Stimulated activated CD4-positive, alpha-beta T cell treated with anti-CD3 and anti-CD28 coated beads, Interleukin-1b, Interleukin-23, amount 100 ng/mL, for 24 hours (primary cell): Measurements from ENCODE around the gene TIGD3.
"Not testable (repeated sequence)": the region's sequence is repeated elsewhere in the genome, so short reads cannot be mapped to it uniquely, and the experiment has no call there.

Source experiments
- DNase-seq, 4 experiments: peaks; one replicate each; pipeline ENCODE4 v3.0.0-alpha.2; 2020; ENCODE audit warnings: low read depth in 4 of 4, low spot score in 1 of 4

TIGD3 gene

DNA sequence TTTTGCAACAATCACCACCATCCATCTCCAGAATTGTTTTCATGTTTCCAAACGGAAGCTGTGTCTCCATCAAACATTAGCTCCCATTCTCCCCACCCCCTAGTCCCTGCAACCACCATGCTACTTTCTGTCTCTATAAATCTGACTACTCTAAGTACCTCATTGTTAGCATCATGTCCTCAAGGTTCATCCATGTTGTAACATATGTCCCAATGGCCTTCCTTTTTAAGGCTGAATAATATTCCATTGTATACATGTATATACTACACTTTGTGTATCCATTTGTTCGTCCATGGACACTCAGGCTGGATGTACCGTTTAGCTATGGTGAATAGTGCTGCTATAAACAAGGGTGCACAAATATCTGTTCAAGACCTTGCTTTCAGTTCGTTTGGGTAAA is 29.1 kb upstream of the TIGD3 start:
- no peak for DNase-seq

DNA sequence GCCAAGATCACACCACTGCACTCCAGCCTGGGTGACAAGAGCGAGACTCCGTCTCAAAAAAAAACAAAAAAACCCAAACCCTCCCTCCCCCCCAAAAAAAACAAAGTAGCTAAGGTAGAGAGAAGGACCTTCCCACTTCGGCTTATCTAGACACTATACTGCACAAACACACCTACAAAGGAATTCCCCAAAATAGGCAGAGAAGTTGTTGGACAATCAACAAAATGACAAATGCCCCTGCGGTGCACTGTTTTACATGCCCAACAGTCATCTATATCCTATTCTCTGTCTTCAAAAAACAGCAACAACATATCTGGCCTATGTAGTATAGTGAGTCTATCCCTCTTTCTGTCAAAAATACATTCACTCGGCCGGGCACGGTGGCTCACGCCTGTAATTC is 27.5 kb upstream of the TIGD3 start:
- DNase-seq, result no peak

DNA sequence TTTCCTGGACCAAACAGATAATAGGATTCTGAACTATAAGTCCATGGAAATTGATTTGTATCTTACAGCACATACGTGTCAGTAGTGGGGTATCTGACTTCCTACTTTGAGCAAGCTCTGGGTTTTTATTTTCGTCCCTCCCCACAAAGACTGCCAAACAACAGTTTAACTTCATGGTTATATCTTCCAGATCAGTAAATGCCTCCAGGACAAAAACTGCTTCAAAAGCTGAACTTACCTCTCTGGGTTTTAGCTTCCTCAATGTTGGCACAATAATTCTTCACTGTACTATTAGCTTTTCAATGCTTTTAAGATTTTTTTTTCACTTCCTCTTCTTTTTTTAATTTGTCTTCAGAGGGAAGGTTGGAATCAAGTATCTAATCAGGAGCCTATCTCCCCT is 25.1 kb upstream of the TIGD3 start:
- DNase-seq, result no peak

DNA sequence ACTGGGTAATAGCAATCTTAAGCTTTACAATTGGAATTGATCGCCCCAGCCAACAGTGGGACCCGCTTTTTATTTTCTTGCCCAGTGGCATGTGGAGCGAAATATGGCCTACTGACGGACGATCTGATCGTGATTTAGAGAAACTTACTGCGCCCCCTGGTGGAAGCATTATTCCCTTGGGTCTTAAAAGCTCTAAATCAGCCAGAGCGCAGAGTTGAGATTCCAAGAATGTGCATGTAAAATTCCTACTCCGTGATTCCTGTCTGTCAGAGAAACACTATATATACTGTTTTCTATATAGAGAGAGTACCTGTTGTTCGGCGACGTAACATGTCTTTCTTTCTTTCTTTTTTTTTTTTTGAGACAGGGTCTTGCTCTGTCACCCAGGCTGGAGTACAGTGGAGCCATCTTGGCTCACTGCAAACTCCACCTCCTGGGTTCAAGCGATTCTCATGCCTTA is 24.6 kb upstream of the TIGD3 start:
- DNase-seq, result peak; percentile 78 to 95 (median 86)

DNA sequence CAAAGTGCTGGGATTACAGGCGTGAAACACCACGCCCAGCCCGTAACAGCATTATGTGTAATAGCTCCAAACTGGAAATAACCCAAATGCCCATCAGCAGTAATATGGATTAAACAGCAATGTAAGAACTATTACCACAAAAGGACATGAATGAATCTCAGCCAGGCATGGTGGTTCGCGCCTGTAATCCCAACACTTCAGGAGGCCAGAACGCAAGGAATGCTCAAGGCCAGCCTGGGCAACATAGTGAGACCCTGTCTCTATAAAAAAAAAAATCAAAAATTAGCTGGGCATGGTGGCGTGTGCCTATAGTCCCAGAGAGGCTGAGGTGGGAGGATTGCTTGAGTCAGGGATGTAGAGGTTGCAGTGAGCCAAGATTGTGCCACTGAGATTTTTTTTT is 24.0 kb upstream of the TIGD3 start:
- no peak for DNase-seq

DNA sequence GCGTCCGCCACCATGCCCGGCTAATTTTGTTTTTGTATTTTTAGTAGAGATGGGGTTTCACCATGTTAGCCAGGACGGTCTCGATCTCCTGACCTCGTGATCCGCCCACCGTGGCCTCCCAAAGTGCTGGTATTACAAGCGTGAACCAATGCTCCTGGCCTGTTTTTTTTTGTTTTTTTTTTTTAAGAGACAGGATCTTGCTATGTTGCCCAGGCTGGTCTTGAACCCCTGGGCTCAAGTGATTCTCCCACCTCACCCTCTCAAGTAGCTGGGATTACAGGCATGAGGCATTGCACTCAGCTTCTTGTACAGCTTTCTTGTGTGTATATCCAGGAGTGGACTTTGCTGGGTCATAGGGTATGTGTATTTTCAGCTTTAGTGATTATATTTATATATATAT is 22.0 kb upstream of the TIGD3 start:
- not testable (repeated sequence) for DNase-seq

DNA sequence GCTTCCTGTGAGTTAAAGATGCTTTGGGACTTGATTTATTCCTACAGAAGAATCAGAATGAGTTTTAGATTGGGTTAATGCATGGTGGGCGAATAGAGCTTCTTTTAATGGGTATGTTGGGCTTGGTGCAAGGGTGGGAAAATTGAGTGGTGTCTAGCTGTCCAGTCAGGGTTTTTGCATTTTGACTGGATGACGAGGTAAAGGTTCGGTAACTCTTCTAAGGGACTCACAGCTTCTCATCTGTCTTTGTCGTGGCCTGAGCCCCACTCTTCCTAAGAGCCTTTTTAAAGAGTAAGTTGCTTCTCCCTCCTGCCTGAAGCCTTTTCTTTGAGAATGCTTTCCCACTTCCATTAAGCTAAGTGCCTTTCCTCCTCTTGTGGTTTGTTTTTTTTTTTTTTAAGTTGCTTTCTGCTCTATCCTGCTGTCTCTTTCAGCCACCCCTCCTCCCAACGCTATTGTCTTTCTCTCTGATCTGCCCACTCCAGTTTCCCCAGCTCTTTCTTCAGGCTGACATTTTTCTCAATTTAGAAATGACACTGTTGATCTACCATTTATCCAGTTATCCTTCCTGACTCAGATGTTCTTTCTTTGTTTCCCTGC is 19.8 kb upstream of the TIGD3 start:
- DNase-seq, result no peak

DNA sequence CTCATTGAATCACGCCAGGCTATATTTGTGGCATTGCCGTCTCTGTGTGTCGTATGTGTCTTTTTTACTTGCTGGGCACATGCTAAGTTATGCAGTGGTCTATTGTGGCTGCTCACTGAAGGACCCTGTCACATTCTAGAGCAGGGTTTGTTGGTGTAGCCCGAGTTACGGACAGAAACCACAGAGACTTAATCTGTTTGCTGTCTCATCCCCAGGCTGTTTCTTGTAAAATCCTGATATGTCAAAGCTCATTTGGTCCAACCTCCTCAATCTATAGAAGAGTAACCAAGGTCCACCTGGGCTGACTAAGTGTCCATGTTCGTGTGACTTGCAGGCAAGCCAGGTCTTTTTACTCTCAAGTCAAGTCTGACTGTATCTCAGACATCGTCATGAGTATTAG is 15.9 kb upstream of the TIGD3 start:
- no peak for DNase-seq

DNA sequence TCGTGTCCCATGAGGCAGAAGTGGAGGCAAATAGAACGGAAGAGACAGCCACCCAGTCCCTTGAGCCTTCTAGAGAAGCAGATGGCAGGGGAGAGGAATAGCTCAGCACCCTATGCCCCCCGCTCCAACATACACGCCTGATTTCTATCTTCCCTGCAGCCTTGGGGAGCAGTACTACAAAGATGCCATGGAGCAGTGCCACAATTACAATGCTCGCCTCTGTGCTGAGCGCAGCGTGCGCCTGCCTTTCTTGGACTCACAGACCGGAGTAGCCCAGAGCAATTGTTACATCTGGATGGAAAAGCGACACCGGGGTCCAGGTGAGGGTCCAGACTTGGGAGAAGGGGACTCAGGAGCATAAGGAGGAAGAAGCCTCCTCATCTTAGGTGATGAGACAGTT is 14.3 kb upstream of the TIGD3 start:
- DNase-seq, result no peak

DNA sequence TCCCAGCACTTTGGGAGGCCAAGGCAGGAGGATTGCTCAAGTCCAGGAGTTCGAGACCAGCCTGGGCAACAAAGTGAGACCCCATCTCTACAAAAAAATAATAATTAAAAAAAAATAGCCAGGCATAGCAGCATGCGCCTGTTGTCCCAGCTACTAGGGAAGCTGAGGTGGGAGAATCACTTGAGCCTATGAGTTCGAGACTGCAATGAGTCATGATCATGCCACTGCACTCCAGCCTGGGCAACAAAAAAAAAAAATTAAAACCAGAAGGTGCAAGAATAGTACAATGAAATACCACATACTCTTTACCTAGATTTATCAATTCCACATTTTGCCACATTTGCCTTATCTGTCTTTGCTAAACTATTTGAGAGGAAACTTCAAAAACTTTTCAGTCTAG is 12.7 kb upstream of the TIGD3 start:
- DNase-seq, result no peak

DNA sequence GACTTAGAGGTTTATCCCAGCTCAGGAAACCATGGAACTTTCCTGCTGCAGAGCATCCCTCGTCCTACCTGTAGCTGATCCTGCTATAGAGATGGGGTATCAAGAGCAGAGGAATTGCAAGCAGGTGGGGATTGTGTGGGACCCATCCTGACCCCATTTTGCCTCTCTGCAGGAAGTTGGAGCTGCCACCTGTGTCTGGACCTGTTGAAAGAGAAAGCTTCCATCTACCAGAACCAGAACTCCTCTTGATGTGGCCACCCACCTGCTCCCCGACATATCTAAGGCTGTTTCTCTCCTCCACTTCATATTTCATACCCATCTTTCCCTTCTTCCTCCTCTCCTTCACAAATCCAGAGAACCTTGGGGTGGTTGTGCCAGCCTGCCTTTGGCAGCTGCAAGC is 3.0 kb upstream of the TIGD3 start:
- DNase-seq, result no peak

DNA sequence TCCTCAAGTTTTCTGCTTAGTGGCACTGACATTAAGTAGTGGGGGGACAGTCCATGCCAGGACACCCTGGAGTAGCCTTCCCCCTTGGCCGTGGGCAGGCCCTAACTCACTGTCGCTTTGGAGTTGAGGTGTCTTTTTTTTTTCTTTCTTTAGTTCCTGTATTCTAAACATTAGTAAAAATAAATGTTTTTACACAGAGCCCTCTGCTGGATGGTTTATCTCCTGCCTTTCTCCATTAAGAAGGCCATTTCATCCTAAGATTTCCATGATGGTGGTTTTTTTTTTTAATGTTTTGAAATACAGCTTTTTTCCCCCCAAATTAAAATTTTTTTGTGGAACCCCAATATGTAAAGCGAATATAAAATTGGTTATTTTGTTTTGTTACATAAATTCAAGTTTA is 1.8 kb upstream of the TIGD3 start:
- no peak for DNase-seq

DNA sequence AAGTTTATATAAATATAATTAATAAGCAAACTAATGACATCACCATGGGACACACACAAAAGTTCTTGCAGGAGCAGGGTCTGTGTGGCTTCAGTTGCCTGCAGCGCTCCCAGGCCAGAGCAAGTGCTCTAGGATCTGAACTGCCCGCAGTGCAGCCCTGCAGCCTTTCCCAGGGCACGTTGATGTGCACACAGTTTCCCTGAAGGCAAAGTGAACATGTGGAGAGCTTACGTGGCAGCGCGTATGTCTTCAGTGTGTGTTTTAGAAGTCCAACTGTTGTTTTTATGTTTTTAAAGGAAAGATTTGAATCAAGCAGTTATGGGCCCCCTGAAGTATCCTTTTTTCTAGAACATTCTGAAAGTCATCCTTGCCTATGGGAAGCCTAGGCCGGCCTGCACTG is 1.2 kb upstream of the TIGD3 start:
- no peak for DNase-seq

DNA sequence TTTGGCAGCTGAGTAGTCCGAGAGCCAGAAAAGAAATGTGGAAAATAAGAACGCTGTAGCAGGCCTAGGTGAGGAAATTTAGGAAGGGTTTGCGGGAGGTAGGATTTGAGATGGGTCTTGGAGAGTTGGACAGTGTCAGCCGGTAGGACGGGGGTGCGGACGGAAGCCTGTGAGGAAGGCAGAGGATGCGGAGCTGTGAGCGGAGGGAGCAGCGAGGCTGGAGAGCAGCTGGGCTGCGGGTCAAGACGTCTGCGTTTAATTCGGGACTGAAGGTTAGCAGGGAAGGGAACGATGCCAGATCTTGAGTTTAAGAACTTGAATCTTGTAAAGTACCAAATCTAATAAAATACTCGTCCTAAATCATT is 669 bp upstream of the TIGD3 start:
- DNase-seq, result no peak

DNA sequence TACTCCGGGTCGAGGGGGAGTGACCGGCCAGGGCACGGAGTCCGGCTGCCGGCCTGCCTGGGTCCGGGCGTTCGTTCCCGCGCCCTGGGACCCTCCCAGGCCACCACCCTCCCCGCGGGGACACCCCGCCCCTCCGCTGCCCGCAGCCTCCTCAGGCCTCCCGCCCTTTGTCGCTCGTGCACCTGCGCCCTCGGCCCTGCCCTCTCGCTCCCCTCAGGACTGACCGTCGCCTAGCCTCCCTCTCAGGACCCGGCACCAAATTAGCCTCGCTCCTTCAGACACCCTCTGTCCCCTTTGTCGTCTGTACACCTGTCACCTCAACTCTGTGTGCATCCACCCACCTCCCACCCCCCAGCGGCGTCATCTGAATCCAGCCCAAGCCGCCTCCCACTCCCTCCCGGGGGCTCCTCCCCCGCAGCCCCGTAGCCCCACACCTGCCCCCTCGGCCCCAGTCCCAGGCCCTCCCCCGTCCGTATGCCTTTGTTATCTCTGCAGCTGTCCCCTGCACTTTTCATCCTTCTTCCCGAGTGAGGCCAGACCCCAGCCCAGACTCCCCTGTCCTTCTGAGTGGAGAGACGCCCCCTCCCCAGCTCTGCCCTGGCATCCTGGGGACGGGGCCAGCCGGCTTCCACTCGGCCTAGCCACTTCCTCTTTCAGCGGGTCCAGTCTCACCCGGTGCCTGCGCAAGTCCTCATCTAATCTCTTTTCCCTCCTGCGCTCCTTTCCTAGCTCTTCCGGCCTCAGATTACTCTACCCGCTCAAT is 643 bp downstream of the TIGD3 start:
- DNase-seq, result peak in 2 of 4 experiments; percentile 23 to 30

DNA sequence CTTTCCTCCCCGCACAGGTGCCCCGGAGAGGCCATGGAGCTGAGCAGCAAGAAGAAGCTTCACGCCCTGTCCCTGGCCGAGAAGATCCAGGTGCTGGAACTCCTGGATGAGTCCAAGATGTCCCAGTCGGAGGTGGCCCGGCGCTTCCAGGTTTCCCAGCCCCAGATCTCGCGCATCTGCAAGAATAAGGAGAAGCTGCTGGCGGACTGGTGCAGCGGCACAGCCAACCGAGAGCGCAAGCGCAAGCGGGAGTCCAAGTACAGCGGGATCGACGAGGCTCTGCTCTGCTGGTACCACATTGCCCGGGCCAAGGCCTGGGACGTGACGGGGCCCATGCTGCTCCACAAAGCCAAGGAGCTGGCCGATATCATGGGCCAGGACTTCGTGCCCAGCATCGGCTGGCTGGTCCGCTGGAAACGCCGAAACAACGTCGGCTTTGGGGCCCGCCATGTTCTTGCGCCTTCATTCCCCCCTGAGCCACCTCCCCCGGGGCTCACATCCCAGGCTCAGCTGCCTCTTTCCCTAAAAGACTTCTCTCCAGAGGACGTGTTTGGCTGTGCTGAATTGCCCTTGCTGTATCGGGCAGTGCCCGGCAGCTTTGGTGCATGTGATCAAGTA is 1.3 kb downstream of the TIGD3 start:
- DNase-seq, result no peak

DNA sequence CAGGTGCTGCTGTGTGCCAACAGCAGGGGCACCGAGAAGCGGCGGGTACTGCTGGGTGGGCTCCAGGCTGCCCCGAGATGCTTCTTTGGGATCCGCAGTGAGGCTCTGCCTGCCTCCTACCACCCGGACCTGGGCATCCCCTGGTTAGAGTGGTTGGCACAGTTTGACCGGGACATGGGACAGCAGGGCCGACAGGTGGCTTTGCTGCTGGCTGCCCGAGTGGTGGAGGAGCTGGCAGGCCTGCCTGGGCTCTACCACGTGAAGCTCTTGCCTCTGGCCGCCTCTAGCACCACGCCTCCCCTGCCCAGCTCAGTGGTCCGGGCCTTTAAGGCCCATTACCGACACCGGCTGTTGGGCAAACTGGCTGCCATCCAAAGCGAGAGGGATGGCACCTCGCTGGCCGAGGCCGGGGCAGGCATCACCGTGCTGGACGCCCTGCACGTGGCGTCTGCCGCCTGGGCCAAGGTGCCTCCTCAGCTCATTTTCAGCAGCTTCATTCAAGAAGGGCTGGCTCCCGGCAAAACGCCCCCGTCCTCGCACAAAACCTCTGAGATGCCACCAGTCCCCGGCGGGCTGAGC is 1.9 kb downstream of the TIGD3 start:
- no peak for DNase-seq

DNA sequence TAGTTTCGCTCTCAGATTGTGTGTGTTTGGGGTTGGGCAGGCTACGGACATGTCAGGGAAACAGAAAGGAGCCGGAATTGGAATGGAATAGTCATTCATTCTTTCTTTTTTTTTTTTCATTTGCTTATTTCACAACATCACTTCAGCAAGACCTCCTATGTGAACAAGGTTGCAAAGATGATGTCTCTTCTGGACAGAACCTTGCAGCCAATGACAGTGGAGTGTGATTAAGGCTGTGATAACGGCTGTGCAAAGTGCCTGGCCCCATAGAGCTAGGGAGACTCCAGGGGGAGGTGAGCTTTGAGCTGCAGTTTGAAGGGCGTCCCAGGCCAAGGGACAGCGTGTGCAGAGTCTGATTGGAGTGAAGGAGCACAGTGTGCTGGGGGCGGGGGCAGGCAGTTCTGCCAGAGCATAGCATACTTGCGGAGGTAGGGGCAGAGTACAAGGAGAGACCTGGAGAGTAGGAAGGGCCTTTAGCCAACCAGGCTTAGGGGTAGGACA is 3.4 kb downstream of the TIGD3 start:
- no peak for DNase-seq

DNA sequence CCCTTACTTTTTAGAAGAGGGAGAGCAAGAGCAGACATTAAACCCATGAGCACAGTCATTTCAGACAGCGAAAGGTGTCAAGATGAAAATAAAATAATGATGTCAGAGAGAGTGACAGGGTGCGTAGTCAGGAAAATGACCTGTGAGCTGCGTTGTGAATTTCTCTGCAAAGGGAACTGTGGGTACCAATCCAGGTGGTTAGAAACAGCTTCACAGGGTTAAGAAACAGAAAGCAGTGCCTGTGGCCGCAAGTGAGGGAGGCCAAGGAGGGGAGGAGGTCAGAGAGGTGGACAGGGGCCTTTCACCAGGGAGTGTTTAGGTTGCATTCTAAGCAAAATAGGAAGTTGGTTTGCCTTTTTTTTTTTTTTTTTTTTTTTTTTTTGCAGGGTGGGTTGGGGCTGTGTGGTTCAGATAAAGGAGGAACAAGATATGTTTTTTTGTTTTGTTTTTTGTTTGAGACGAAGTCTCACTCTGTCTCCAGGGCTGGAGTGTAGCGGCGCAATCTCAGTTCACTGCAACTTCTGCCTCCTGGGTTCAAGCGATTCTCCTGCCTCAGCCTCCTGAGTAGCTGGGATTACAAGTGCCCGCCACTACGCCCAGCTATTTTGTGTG is 7.9 kb downstream of the TIGD3 start:
- DNase-seq, result no peak

DNA sequence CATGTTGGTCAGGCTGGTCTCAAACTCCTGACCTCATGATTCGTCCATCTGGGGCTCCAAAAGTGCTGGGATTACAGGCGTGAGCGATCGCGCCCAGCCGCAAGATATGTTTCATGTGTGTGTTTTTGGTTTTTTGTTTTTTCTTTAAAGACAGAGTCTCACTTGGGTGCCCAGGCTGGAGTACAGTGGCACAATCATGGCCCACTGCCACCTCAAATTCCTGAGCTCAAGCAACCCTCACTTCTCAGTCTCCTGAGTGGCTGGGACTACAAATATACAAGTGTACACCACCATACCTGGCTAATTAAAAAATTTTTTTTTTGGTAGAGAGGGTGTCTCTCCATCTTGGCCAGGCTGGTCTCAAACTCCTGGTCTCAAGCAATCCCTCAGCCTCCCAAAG is 8.4 kb downstream of the TIGD3 start:
- DNase-seq, result no peak

DNA sequence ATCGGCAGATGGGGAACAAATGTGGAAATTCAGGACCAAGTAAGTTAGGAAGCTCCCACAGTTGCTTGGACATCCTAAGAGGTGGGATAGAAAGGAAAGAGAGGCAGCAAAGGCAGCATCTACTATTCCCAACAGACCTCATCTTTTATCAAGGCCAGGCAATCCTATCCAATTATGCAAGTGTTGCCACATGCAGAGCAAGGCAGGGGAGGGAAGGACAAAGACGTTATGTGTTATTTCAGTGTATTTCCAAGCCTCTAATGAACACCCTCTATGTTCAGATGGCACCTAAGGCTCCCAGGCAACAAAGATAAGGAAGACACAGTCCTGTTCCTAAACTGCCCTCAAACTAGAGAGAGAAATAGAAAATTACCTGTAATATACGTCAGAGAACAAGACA is 9.2 kb downstream of the TIGD3 start:
- DNase-seq, result no peak

DNA sequence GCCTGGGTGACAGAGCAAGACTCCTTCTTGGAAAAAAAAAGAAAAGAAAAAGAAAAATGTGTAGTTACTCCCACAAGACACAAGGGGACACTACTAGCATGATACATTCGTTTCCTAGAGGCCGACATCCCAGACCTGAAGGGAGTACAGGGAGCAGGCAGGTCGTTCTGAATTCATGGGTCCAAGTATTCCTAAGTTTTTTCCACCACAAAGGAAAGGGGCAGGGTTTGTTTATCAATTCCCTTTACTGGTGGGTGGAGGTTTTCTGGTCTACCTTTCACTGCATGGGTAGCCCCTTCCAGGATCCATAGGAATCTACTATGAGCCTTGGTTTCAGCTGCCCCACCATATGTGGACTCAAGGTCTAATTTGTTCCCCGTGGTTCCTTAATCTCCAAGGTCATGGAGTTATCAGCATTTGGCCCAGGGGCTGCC is 11.8 kb downstream of the TIGD3 start:
- no peak for DNase-seq
